NB4 (cell line): ENCODE measurements around the gene GIMAP5.

ENCODE experiments used
- MYC ChIP-seq: IDR thresholded peaks from 2 replicates; pipeline ENCODE4 v1.6.1; 2011; ENCODE audit warnings: low read depth, low read length
- POLR2A ChIP-seq: IDR thresholded peaks from 2 replicates; pipeline ENCODE4 v1.6.1; 2011; ENCODE audit warnings: mild to moderate bottlenecking; ENCODE audit not compliant: insufficient read length; ENCODE audit errors: extremely low read depth
- TF ChIP-seq, protein P1 (sequence below): IDR thresholded peaks from one replicate; pipeline ENCODE4 v1.5.1; 2012; ENCODE audit warnings: low read depth, low read length
- TF ChIP-seq, protein P2 (sequence below): IDR thresholded peaks from 2 replicates; pipeline ENCODE4 v1.6.1; 2011; ENCODE audit warnings: low read depth, low read length

- no peak for TF ChIP-seq POLR2A
- TF ChIP-seq, protein P1, sequence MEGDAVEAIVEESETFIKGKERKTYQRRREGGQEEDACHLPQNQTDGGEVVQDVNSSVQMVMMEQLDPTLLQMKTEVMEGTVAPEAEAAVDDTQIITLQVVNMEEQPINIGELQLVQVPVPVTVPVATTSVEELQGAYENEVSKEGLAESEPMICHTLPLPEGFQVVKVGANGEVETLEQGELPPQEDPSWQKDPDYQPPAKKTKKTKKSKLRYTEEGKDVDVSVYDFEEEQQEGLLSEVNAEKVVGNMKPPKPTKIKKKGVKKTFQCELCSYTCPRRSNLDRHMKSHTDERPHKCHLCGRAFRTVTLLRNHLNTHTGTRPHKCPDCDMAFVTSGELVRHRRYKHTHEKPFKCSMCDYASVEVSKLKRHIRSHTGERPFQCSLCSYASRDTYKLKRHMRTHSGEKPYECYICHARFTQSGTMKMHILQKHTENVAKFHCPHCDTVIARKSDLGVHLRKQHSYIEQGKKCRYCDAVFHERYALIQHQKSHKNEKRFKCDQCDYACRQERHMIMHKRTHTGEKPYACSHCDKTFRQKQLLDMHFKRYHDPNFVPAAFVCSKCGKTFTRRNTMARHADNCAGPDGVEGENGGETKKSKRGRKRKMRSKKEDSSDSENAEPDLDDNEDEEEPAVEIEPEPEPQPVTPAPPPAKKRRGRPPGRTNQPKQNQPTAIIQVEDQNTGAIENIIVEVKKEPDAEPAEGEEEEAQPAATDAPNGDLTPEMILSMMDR, result no peak
- TF ChIP-seq, protein P2, sequence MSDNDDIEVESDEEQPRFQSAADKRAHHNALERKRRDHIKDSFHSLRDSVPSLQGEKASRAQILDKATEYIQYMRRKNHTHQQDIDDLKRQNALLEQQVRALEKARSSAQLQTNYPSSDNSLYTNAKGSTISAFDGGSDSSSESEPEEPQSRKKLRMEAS, result no peak
- no peak for TF ChIP-seq MYC
Observed at GRCh38 chr7:150759479-150759878, 22.3 kb downstream of the GIMAP5 start.
